GM15510 (cell line): Measurements from ENCODE around the gene IPO13.

Source experiments
- POLR2A ChIP-seq: IDR thresholded peaks from 3 replicates; pipeline ENCODE4 v1.6.1; 2011; ENCODE audit warnings: borderline replicate concordance; ENCODE audit not compliant: insufficient read length; ENCODE audit errors: extremely low read depth

The IPO13 gene

GRCh38 chr1:43981135-43981491, 34.4 kb downstream of the IPO13 start:
- TF ChIP-seq POLR2A, result no peak

GRCh38 chr1:43981636-43982035, 34.9 kb downstream of the IPO13 start:
- TF ChIP-seq POLR2A, result no peak

- no peak for TF ChIP-seq POLR2A
These were observed 35.5 kb downstream of the IPO13 start for GRCh38 chr1:43982241-43982640.

- no peak for TF ChIP-seq POLR2A
These were observed 36.1 kb downstream of the IPO13 start for GRCh38 chr1:43982808-43983207.

GRCh38 chr1:43983253-43983899, 36.6 kb downstream of the IPO13 start:
- TF ChIP-seq POLR2A, result no peak

- TF ChIP-seq POLR2A, result no peak
These were observed 38.1 kb downstream of the IPO13 start for GRCh38 chr1:43984855-43985254.

GRCh38 chr1:43985984-43986595, 39.3 kb downstream of the IPO13 start:
- TF ChIP-seq POLR2A, result no peak

- TF ChIP-seq POLR2A, result no peak
These were observed 40.0 kb downstream of the IPO13 start for GRCh38 chr1:43986712-43987111.

GRCh38 chr1:43987159-43987902, 40.6 kb downstream of the IPO13 start:
- no peak for TF ChIP-seq POLR2A

- TF ChIP-seq POLR2A, result no peak
These were observed 43.8 kb downstream of the IPO13 start for GRCh38 chr1:43990271-43991199.

- no peak for TF ChIP-seq POLR2A
These were observed 44.4 kb downstream of the IPO13 start for GRCh38 chr1:43991200-43991475.

- TF ChIP-seq POLR2A, result no peak
These were observed 44.9 kb downstream of the IPO13 start, which contains the start of gene CCDC24 for GRCh38 chr1:43991476-43992231. Gene CCDC24 (plus strand): TSS chr1:43991599. CDS start chr1:43991879, 280 bp downstream.

- TF ChIP-seq POLR2A, result no peak
These were observed 45.7 kb downstream of the IPO13 start for GRCh38 chr1:43992232-43992995.
